ENCODE measurements around the gene PHKA2. TPM values are rescaled to one million over a fixed set of nuclear protein-coding genes. Genes with fewer than 3 reads are reported as not detected.

The PHKA2 gene
- total RNA-seq, 1 donor from 2014 or later = 41.2 TPM

DNA sequence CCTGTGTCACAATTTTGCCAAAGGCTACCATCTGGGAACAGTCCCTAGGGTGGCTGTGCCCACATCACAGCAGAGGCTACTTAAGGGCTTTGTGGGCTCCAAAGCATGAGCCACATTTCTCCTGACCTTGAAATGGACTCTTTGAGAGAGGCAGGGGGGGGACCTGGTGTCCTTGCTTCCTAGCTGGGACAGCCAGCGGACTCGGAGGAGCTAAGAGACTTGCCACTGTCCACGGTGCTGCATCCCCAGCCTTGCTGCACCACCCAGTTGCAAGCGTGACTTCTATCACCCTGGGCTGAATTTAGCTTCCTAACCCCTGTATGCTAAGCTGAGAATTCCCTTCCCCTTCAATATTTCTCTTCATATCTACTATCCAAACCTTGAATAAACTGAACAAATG lies 99.0 kb downstream of the PHKA2 start:
- Histone ChIP-seq H3K4me1 (peaks cover 35% of the 10 kb centered on the region), H3K27ac (replicated peaks) (peak overlapping the region; percentile 93), H3K36me3 (no peaks in the 10 kb centered on the region), H3K9me3 (replicated peaks) (no peaks in the 10 kb centered on the region), H3K4me3 (no peak overlapping the region), H3K27me3 (ENCODE audit: low read depth) (no peaks in the 10 kb centered on the region)
- DNase-seq = no peak
- intact Hi-C loops (cut with micrococcal nuclease) = loop anchor here (10.0 kb wide), 1 partner anchor 210 kb away; the partner anchor contains the start of gene RS1
- TF ChIP-seq, protein P1, sequence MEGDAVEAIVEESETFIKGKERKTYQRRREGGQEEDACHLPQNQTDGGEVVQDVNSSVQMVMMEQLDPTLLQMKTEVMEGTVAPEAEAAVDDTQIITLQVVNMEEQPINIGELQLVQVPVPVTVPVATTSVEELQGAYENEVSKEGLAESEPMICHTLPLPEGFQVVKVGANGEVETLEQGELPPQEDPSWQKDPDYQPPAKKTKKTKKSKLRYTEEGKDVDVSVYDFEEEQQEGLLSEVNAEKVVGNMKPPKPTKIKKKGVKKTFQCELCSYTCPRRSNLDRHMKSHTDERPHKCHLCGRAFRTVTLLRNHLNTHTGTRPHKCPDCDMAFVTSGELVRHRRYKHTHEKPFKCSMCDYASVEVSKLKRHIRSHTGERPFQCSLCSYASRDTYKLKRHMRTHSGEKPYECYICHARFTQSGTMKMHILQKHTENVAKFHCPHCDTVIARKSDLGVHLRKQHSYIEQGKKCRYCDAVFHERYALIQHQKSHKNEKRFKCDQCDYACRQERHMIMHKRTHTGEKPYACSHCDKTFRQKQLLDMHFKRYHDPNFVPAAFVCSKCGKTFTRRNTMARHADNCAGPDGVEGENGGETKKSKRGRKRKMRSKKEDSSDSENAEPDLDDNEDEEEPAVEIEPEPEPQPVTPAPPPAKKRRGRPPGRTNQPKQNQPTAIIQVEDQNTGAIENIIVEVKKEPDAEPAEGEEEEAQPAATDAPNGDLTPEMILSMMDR (IDR thresholded peaks at IDR 0.05; ENCODE audit: borderline replicate concordance) = no peak

DNA sequence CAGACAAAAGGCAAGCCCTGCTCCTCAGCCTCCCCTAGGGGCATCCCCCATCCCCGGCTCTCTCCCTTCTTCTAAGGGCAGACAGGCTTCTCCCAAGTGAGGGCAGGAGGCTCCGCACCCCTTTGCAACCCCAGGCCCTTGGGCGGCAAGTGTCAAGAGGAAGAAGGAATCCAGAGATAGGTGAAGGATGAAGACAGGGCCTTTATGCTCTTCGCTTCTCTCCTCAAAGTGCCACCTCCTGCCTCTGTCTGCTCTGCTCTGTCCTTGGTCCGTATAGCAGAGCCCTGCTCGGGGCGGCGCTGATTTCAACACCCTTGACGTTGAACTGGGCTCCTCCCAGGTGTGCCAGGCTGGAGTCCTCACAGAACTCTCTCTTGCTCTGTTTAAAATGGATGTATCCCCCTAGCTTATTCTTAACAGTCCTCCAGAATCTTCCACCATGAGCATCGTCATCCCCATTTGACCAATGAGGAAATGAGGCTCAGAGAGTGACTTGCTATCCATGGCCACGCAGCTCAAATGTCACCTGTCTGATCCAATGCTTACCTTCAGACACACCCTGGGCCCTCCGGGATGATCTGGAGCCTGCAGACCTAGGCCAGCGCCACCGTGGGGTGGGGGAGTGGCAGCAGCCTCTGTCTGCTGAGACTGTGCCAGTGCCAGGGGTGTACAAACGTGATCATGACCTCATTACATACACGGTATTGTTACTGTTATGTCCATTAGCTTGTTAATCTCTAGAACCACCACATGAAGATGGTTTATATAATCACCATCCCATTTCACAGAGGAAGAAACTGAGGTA lies 99.8 kb downstream of the PHKA2 start:
- Histone ChIP-seq H3K36me3 (no peaks in the 10 kb centered on the region), H3K4me3 (no peak overlapping the region), H3K4me1 (peaks cover 35% of the 10 kb centered on the region), H3K9me3 (replicated peaks) (no peaks in the 10 kb centered on the region), H3K27me3 (ENCODE audit: low read depth) (no peaks in the 10 kb centered on the region), H3K27ac (replicated peaks) (peak overlapping the region; percentile 93)
- intact Hi-C loops (cut with micrococcal nuclease) = loop anchor here (10.0 kb wide), 1 partner anchor 209 kb away; the partner anchor contains the start of gene RS1
- TF ChIP-seq, protein P1 (IDR thresholded peaks at IDR 0.05; ENCODE audit: borderline replicate concordance) = no peak
- no peak for DNase-seq

DNA sequence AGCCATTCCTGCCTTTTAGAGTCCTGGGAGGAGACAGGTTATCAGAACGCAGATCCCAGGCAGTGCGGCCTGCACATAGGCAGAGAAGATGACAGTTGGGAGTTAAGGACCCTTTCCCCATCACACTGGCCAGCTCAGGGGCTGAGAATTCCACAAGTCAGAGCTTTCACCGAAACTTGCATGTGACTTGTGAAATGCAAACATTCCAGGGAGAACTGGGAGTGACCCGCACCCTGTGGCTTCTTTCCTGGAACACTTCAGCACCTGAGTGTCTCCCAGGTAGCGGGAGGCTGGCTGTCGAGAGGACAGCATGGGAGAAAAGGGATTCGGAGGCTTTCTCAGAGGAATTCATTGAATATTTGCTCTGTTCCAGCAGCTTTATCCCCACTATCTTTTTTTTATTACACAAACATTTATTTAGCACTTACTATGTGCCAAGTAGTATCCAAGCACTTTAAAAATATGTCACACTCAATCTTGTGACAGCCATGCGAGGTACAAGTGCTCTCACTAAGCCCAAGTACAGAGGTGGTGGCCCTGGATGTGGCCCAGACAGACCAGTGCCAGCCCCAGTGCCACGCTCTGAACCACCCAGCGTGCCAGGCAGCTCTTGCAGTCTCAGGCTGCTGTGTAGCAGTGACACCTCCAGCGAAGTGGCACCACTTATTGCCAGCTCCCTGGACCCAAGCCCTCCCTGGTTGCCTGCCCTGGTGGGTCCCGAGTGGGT lies 100.5 kb downstream of the PHKA2 start:
- peaks cover 35% of the 10 kb centered on the region for H3K4me1 ChIP-seq
- intact Hi-C loops (cut with micrococcal nuclease) = loop anchor here (10.0 kb wide), 1 partner anchor 209 kb away; the partner anchor contains the start of gene RS1
- DNase-seq = peak; percentile 69
- no peaks in the 10 kb centered on the region for H3K27me3 ChIP-seq (ENCODE audit: low read depth)
- H3K4me3 ChIP-seq = no peak overlapping the region
- no peaks in the 10 kb centered on the region for H3K36me3 ChIP-seq
- no peaks in the 10 kb centered on the region for H3K9me3 ChIP-seq (replicated peaks)
- H3K27ac ChIP-seq (replicated peaks) = peak overlapping the region; percentile 93
- TF ChIP-seq, protein P1 (IDR thresholded peaks at IDR 0.05; ENCODE audit: borderline replicate concordance) = no peak

DNA sequence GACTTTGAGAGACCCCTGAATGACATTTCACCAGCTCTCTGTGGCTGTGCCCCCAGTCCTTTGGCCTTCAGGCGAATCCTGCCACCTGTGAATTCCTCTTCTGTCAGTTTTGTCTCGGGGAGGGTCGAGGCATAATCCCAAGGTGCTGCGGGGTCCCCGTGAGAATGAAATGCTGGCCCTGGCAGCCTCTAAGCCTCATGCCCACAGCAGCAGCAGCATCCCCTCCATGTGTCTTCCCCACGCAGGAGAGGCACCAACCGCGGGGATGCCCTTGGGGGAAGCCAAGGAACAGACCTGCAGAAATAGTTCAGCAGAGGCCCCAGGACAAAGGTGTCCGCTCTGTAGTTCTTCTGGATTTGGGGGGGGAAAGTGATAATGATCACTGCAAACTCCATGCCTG lies 104.8 kb downstream of the PHKA2 start:
- DNase-seq = no peak
- H3K4me1 ChIP-seq = no peaks in the 10 kb centered on the region
- no peak overlapping the region for H3K4me3 ChIP-seq
- TF ChIP-seq, protein P1 (IDR thresholded peaks at IDR 0.05; ENCODE audit: borderline replicate concordance) = no peak
- H3K36me3 ChIP-seq = no peaks in the 10 kb centered on the region
- H3K9me3 ChIP-seq (replicated peaks) = no peaks in the 10 kb centered on the region
- intact Hi-C loops (cut with micrococcal nuclease) = no loop called here
- no peak overlapping the region for H3K27ac ChIP-seq (replicated peaks)
- H3K27me3 ChIP-seq (ENCODE audit: low read depth) = no peaks in the 10 kb centered on the region

DNA sequence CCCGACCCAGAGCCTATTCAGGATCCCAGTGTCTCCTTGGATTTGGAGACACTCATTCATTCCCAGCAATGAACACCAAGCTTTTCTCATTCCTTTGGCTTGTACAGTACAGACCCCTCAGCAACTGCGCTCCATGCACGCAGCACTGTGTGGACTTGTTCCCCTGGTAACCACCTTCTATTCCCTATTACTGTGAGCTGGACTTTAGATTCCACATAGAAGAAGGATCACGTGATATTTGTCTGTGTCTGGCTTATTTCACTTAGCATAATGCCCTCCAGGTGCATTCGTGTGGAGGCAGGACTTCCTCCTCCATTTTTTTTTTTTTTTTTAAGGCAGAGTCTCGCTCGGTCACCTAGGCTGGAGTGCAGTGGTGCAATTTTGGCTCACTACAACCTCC lies 106.4 kb downstream of the PHKA2 start:
- intact Hi-C loops (cut with micrococcal nuclease) = no loop called here

More for the DNA sequence above, 106.4 kb downstream of the PHKA2 start:
- H3K9me3 ChIP-seq (replicated peaks) = no peaks in the 10 kb centered on the region
- H3K27ac ChIP-seq (replicated peaks) = no peak overlapping the region
- TF ChIP-seq, protein P1 (IDR thresholded peaks at IDR 0.05; ENCODE audit: borderline replicate concordance) = no peak
- H3K27me3 ChIP-seq (ENCODE audit: low read depth) = no peaks in the 10 kb centered on the region
- H3K4me3 ChIP-seq = no peak overlapping the region
- no peaks in the 10 kb centered on the region for H3K36me3 ChIP-seq
- no peak for DNase-seq
- H3K4me1 ChIP-seq = peaks cover 11% of the 10 kb centered on the region
